ENCODE results near the gene TMEM63C. TPM values are rescaled to one million over a fixed set of nuclear protein-coding genes. Genes with fewer than 3 reads are reported as not detected.

The TMEM63C gene
- total RNA-seq, 1 donor from 2014 or later, result 1.4 TPM

GRCh38 chr14:77198561-77198960, 17.0 kb downstream of the TMEM63C start:
- DNase-seq (ENCODE audit: low spot score), result no peak

- no peak for DNase-seq (ENCODE audit: low spot score)
Measured at GRCh38 chr14:77199590-77199989, 18.0 kb downstream of the TMEM63C start.

GRCh38 chr14:77200406-77200985, 18.9 kb downstream of the TMEM63C start:
- DNase-seq (ENCODE audit: low spot score), result no peak

GRCh38 chr14:77201696-77202095, 20.1 kb downstream of the TMEM63C start:
- DNase-seq (ENCODE audit: low spot score), result no peak

- no peak for DNase-seq (ENCODE audit: low spot score)
Measured at GRCh38 chr14:77203611-77204458, 22.2 kb downstream of the TMEM63C start.

GRCh38 chr14:77204459-77204771, 22.8 kb downstream of the TMEM63C start:
- DNase-seq (ENCODE audit: low spot score), result no peak

GRCh38 chr14:77204907-77205306, 23.3 kb downstream of the TMEM63C start:
- no peak for DNase-seq (ENCODE audit: low spot score)

- no peak for DNase-seq (ENCODE audit: low spot score)
Measured at GRCh38 chr14:77205566-77205965, 24.0 kb downstream of the TMEM63C start.

GRCh38 chr14:77206261-77206824, 24.7 kb downstream of the TMEM63C start:
- DNase-seq (ENCODE audit: low spot score), result no peak

GRCh38 chr14:77206877-77207389, 25.3 kb downstream of the TMEM63C start:
- DNase-seq (ENCODE audit: low spot score), result no peak

- DNase-seq (ENCODE audit: low spot score), result peak; percentile 73
Measured at GRCh38 chr14:77208291-77208978, 26.8 kb downstream of the TMEM63C start.

- no peak for DNase-seq (ENCODE audit: low spot score)
Measured at GRCh38 chr14:77208979-77209318, 27.4 kb downstream of the TMEM63C start.

GRCh38 chr14:77212097-77212870, 30.7 kb downstream of the TMEM63C start:
- DNase-seq (ENCODE audit: low spot score), result no peak

- DNase-seq (ENCODE audit: low spot score), result peak; percentile 14
Measured at GRCh38 chr14:77212943-77213678, 31.5 kb downstream of the TMEM63C start.

- no peak for DNase-seq (ENCODE audit: low spot score)
Measured at GRCh38 chr14:77213679-77214016, 32.0 kb downstream of the TMEM63C start.

GRCh38 chr14:77214216-77214615, 32.6 kb downstream of the TMEM63C start:
- no peak for DNase-seq (ENCODE audit: low spot score)

- DNase-seq (ENCODE audit: low spot score), result no peak
Measured at GRCh38 chr14:77217551-77217950, 36.0 kb downstream of the TMEM63C start.

GRCh38 chr14:77219591-77219990, 38.0 kb downstream of the TMEM63C start:
- DNase-seq (ENCODE audit: low spot score), result no peak

GRCh38 chr14:77220246-77221017, 38.8 kb downstream of the TMEM63C start:
- DNase-seq (ENCODE audit: low spot score), result no peak

GRCh38 chr14:77221241-77221871, 39.8 kb downstream of the TMEM63C start:
- no peak for DNase-seq (ENCODE audit: low spot score)

Measured in mucosa of gallbladder (tissue), 1 donor.